ENCODE results near the gene NCAM1.

- TF ChIP-seq, protein P1, sequence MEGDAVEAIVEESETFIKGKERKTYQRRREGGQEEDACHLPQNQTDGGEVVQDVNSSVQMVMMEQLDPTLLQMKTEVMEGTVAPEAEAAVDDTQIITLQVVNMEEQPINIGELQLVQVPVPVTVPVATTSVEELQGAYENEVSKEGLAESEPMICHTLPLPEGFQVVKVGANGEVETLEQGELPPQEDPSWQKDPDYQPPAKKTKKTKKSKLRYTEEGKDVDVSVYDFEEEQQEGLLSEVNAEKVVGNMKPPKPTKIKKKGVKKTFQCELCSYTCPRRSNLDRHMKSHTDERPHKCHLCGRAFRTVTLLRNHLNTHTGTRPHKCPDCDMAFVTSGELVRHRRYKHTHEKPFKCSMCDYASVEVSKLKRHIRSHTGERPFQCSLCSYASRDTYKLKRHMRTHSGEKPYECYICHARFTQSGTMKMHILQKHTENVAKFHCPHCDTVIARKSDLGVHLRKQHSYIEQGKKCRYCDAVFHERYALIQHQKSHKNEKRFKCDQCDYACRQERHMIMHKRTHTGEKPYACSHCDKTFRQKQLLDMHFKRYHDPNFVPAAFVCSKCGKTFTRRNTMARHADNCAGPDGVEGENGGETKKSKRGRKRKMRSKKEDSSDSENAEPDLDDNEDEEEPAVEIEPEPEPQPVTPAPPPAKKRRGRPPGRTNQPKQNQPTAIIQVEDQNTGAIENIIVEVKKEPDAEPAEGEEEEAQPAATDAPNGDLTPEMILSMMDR (tag by site-specific recombination; IDR thresholded peaks at IDR 0.05) = no peak
- no peak for TF ChIP-seq ZNF549 (tag by site-specific recombination; IDR thresholded peaks at IDR 0.05)
- TF ChIP-seq ZNF521 (tag by site-specific recombination; IDR thresholded peaks at IDR 0.05) = no peak
- no peak for TF ChIP-seq ZBTB10 (tag by site-specific recombination; IDR thresholded peaks at IDR 0.05)
- TF ChIP-seq, protein P2, sequence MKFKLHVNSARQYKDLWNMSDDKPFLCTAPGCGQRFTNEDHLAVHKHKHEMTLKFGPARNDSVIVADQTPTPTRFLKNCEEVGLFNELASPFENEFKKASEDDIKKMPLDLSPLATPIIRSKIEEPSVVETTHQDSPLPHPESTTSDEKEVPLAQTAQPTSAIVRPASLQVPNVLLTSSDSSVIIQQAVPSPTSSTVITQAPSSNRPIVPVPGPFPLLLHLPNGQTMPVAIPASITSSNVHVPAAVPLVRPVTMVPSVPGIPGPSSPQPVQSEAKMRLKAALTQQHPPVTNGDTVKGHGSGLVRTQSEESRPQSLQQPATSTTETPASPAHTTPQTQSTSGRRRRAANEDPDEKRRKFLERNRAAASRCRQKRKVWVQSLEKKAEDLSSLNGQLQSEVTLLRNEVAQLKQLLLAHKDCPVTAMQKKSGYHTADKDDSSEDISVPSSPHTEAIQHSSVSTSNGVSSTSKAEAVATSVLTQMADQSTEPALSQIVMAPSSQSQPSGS (tag by site-specific recombination; IDR thresholded peaks at IDR 0.05; ENCODE audit: low read depth) = no peak
- TF ChIP-seq, protein P3, sequence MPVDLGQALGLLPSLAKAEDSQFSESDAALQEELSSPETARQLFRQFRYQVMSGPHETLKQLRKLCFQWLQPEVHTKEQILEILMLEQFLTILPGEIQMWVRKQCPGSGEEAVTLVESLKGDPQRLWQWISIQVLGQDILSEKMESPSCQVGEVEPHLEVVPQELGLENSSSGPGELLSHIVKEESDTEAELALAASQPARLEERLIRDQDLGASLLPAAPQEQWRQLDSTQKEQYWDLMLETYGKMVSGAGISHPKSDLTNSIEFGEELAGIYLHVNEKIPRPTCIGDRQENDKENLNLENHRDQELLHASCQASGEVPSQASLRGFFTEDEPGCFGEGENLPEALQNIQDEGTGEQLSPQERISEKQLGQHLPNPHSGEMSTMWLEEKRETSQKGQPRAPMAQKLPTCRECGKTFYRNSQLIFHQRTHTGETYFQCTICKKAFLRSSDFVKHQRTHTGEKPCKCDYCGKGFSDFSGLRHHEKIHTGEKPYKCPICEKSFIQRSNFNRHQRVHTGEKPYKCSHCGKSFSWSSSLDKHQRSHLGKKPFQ (tag by site-specific recombination; IDR thresholded peaks at IDR 0.05) = no peak
- no peak for TF ChIP-seq ZNF274 (IDR thresholded peaks at IDR 0.05; ENCODE audit: low read length)
- TF ChIP-seq ZNF274 (tag by site-specific recombination; IDR thresholded peaks at IDR 0.05; ENCODE audit: borderline replicate concordance) = no peak
- TF ChIP-seq KLF1 (tag by site-specific recombination; IDR thresholded peaks at IDR 0.05) = no peak
- no peak for TF ChIP-seq ZNF362 (tag by site-specific recombination; IDR thresholded peaks at IDR 0.05)
- TF ChIP-seq SETDB1 (IDR thresholded peaks at IDR 0.05; ENCODE audit: insufficient read length, low read length) = no peak
- no peak for TF ChIP-seq BCL11B (tag by site-specific recombination; IDR thresholded peaks at IDR 0.05; ENCODE audit: low read depth)
- TF ChIP-seq TSHZ1 (tag by site-specific recombination; IDR thresholded peaks at IDR 0.05; ENCODE audit: borderline replicate concordance) = no peak
Measured at GRCh38 chr11:113234888-113235287, 273.7 kb downstream of the NCAM1 start.

All from HEK293 (cell line).